Mesodermal cell (in vitro differentiated cells): Measurements from ENCODE around the gene RAB4B.
A peak's percentile ranks its signal among the peaks of the same experiment; 100 is the strongest.
"Not testable (repeated sequence)": the region's sequence is repeated elsewhere in the genome, so short reads cannot be mapped to it uniquely, and the experiment has no call there.

ENCODE experiments used
- H3K27ac ChIP-seq: 2 replicates; pipeline ENCODE4 v1.7.0; 2013; ENCODE audit warnings: mild to moderate bottlenecking, low read depth, low read length, moderate library complexity; ENCODE audit not compliant: severe bottlenecking
- H3K36me3 ChIP-seq: 2 replicates; pipeline ENCODE4 v1.7.1; 2013; ENCODE audit warnings: mild to moderate bottlenecking, low read length, moderate library complexity; ENCODE audit not compliant: control insufficient read depth, insufficient read depth
- H3K4me1 ChIP-seq: one replicate; pipeline ENCODE4 v1.7.1; 2013; ENCODE audit warnings: mild to moderate bottlenecking, low read length; ENCODE audit not compliant: insufficient read depth, control insufficient read depth, poor library complexity, severe bottlenecking
- H3K4me3 ChIP-seq: 2 replicates; pipeline ENCODE4 v1.7.0; 2013; ENCODE audit warnings: low read length, control low read depth, mild to moderate bottlenecking; ENCODE audit not compliant: insufficient read depth, poor library complexity, severe bottlenecking; ENCODE audit errors: extremely low read depth
- H3K9me3 ChIP-seq: 2 replicates; pipeline ENCODE4 v1.7.1; 2013; ENCODE audit warnings: mild to moderate bottlenecking, low read length, moderate library complexity; ENCODE audit not compliant: control insufficient read depth
- WGBS, 2 experiments: methylation state at CpG; one replicate each; pipeline ENCODE4 v1.1.5; 2013; ENCODE audit warnings: missing lambda C conversion rate in 2 of 2; ENCODE audit not compliant: insufficient coverage in 2 of 2; 5-methylcytosine and 5-hydroxymethylcytosine counted together

Gene RAB4B

GRCh38 chr19:40781140-40781539, 3.1 kb downstream of the RAB4B start:
- no peaks in the 10 kb centered on the region for H3K4me1 ChIP-seq
- no peak overlapping the region for H3K4me3 ChIP-seq
- H3K9me3 ChIP-seq: no peaks in the 10 kb centered on the region
- no peak overlapping the region for H3K27ac ChIP-seq
- 97 to 99% methylated on average over 4 of the region's 7 CpGs for WGBS, 2 experiments
- H3K36me3 ChIP-seq: peaks cover 9% of the 10 kb centered on the region

- Histone ChIP-seq H3K27ac (no peak overlapping the region), H3K9me3 (no peaks in the 10 kb centered on the region)
- WGBS, 2 experiments: 97 to 100% methylated on average over 6 of the region's 14 CpGs
Measured at GRCh38 chr19:40783711-40784110, 5.7 kb downstream of the RAB4B start.

GRCh38 chr19:40784146-40784545, 6.1 kb downstream of the RAB4B start:
- H3K27ac ChIP-seq, H3K9me3 ChIP-seq, H3K4me3 ChIP-seq, H3K4me1 ChIP-seq: not testable (repeated sequence)
- WGBS, 2 experiments: 94 to 100% methylated on average over 1 to 2 of the region's 2 CpGs
- H3K36me3 ChIP-seq: peaks cover 14% of the 10 kb centered on the region

More at GRCh38 chr19:40783711-40784110, 5.7 kb downstream of the RAB4B start:
- no peaks in the 10 kb centered on the region for H3K4me1 ChIP-seq
- H3K36me3 ChIP-seq: peaks cover 14% of the 10 kb centered on the region
- no peak overlapping the region for H3K4me3 ChIP-seq

- Histone ChIP-seq H3K9me3 (no peaks in the 10 kb centered on the region), H3K27ac (no peak overlapping the region), H3K4me3 (no peak overlapping the region), H3K36me3 (peaks cover 9% of the 10 kb centered on the region), H3K4me1 (no peaks in the 10 kb centered on the region)
- WGBS, 2 experiments: 83 to 87% methylated on average over 1 of the region's 1 CpG
Measured at GRCh38 chr19:40785526-40785925, 7.5 kb downstream of the RAB4B start.

GRCh38 chr19:40786060-40787037, 8.3 kb downstream of the RAB4B start:
- no peaks in the 10 kb centered on the region for H3K4me1 ChIP-seq

GRCh38 chr19:40791349-40791748, 13.3 kb downstream of the RAB4B start:
- no peak overlapping the region for H3K4me3 ChIP-seq
- WGBS, 2 experiments: 72 to 73% methylated on average over 6 to 7 of the region's 7 CpGs
- no peak overlapping the region for H3K27ac ChIP-seq
- peaks cover 15% of the 10 kb centered on the region for H3K36me3 ChIP-seq
- no peaks in the 10 kb centered on the region for H3K4me1 ChIP-seq
- no peaks in the 10 kb centered on the region for H3K9me3 ChIP-seq

More at GRCh38 chr19:40786060-40787037, 8.3 kb downstream of the RAB4B start:
- 93 to 95% methylated on average over 22 to 23 of the region's 25 CpGs for WGBS, 2 experiments
- Histone ChIP-seq H3K27ac (no peak overlapping the region), H3K36me3 (peaks cover 10% of the 10 kb centered on the region), H3K4me3 (no peak overlapping the region), H3K9me3 (no peaks in the 10 kb centered on the region)

GRCh38 chr19:40791996-40792395, 13.9 kb downstream of the RAB4B start:
- Histone ChIP-seq H3K27ac (no peak overlapping the region), H3K36me3 (peaks cover 10% of the 10 kb centered on the region), H3K9me3 (no peaks in the 10 kb centered on the region), H3K4me3 (no peak overlapping the region), H3K4me1 (no peaks in the 10 kb centered on the region)
- WGBS, 2 experiments: 86 to 94% methylated on average over 3 of the region's 3 CpGs

GRCh38 chr19:40797166-40797962, 19.3 kb downstream of the RAB4B start:
- no peak overlapping the region for H3K4me3 ChIP-seq
- peaks cover 31% of the 10 kb centered on the region for H3K36me3 ChIP-seq
- no peaks in the 10 kb centered on the region for H3K9me3 ChIP-seq
- 94 to 97% methylated on average over 13 to 14 of the region's 14 CpGs for WGBS, 2 experiments
- H3K27ac ChIP-seq: no peak overlapping the region
- H3K4me1 ChIP-seq: peaks cover 24% of the 10 kb centered on the region

- Histone ChIP-seq H3K27ac (peak overlapping the region; percentile 90), H3K4me3 (peak overlapping the region; percentile 40), H3K36me3 (peaks cover 32% of the 10 kb centered on the region), H3K4me1 (peaks cover 31% of the 10 kb centered on the region), H3K9me3 (no peaks in the 10 kb centered on the region)
- 15% methylated on average over 20 to 22 of the region's 28 CpGs for WGBS, 2 experiments
Measured at GRCh38 chr19:40797963-40798682, 20.1 kb downstream of the RAB4B start.
